Brain microvascular endothelial cell (primary cell): ENCODE measurements around the gene FAM114A1.
A peak's percentile ranks its signal among the peaks of the same experiment; 100 is the strongest.

Experiments
- DNase-seq: peaks from one replicate; pipeline ENCODE4 v3.0.0-alpha.2; 2020
- H3K27ac ChIP-seq: fragments of 250-450 bp; sonication (Bioruptor Pico); 2 replicates; pipeline ENCODE4 v1.5.1; 2020; ENCODE audit warnings: mild to moderate bottlenecking, moderate library complexity
- H3K27me3 ChIP-seq: fragments of 250-450 bp; sonication (Bioruptor Pico); replicated peaks from 2 replicates; pipeline ENCODE4 v1.5.1; 2020; ENCODE audit warnings: mild to moderate bottlenecking
- H3K36me3 ChIP-seq: fragments of 250-450 bp; sonication (Bioruptor Pico); replicated peaks from 2 replicates; pipeline ENCODE4 v1.5.1; 2020; ENCODE audit warnings: mild to moderate bottlenecking
- H3K4me3 ChIP-seq: 2 replicates; pipeline ENCODE4 v1.5.1; 2011; ENCODE audit warnings: low read depth, mild to moderate bottlenecking, control low read depth, low read length, moderate library complexity
- CTCF ChIP-seq: IDR thresholded peaks from 2 replicates; pipeline ENCODE4 v1.5.1; 2011; ENCODE audit warnings: low read depth, mild to moderate bottlenecking, moderate library complexity, low read length, control low read depth, inconsistent platforms; ENCODE audit errors: missing control alignments
- in situ Hi-C: cut with HindIII; loops from 2 replicates; pipeline ENCODE4 v1.10.0; 2017; ENCODE audit warnings: low sequenced_read_pairs, low pct_ligation_motif_present

Gene FAM114A1

GRCh38 chr4:38979081-38979480, 111.5 kb downstream of the FAM114A1 start:
- H3K27ac ChIP-seq = no peak overlapping the region

GRCh38 chr4:38979511-38980230, 112.1 kb downstream of the FAM114A1 start:
- no peak for DNase-seq
- TF ChIP-seq CTCF = no peak
- in situ Hi-C loops = no loop called here
- Histone ChIP-seq H3K4me3 (no peak overlapping the region), H3K27me3 (no peaks in the 10 kb centered on the region), H3K27ac (no peak overlapping the region), H3K36me3 (peaks cover 9% of the 10 kb centered on the region)

More at GRCh38 chr4:38979081-38979480, 111.5 kb downstream of the FAM114A1 start:
- in situ Hi-C loops = no loop called here
- no peak for DNase-seq
- Histone ChIP-seq H3K27me3 (no peaks in the 10 kb centered on the region), H3K36me3 (peaks cover 9% of the 10 kb centered on the region), H3K4me3 (no peak overlapping the region)
- no peak for TF ChIP-seq CTCF

- H3K27me3 ChIP-seq = no peaks in the 10 kb centered on the region
- H3K36me3 ChIP-seq = peaks cover 14% of the 10 kb centered on the region
- peak overlapping the region; percentile 82 for H3K27ac ChIP-seq
- TF ChIP-seq CTCF = no peak
- no peak overlapping the region for H3K4me3 ChIP-seq
- peak; percentile 61 for DNase-seq
- in situ Hi-C loops = no loop called here
These were observed 113.5 kb downstream of the FAM114A1 start for GRCh38 chr4:38980903-38981676.

- no peak overlapping the region for H3K4me3 ChIP-seq
- TF ChIP-seq CTCF = no peak
- H3K27me3 ChIP-seq = no peaks in the 10 kb centered on the region
- no peak overlapping the region for H3K27ac ChIP-seq
- no peak for DNase-seq
- H3K36me3 ChIP-seq = peaks cover 16% of the 10 kb centered on the region
- in situ Hi-C loops = no loop called here
These were observed 114.9 kb downstream of the FAM114A1 start for GRCh38 chr4:38982361-38983095.

- Histone ChIP-seq H3K36me3 (peaks cover 20% of the 10 kb centered on the region), H3K4me3 (no peak overlapping the region), H3K27me3 (no peaks in the 10 kb centered on the region), H3K27ac (no peak overlapping the region)
- TF ChIP-seq CTCF = no peak
- DNase-seq = no peak
- in situ Hi-C loops = no loop called here
These were observed 115.7 kb downstream of the FAM114A1 start for GRCh38 chr4:38983291-38983690.
